Sigmoid colon (tissue), 7 donors: ENCODE data around the gene ATP1A2. TPM values are rescaled to one million over a fixed set of nuclear protein-coding genes. Genes with fewer than 3 reads are reported as not detected.

Experiments used
- DNase-seq: peaks from one replicate; pipeline ENCODE4 v3.0.0-alpha.2; 2019
- H3K27ac ChIP-seq, 4 donors: fragments of 200-600 bp; sonication (generic); one replicate each; pipeline ENCODE4 v1.5.1; 2016 to 2019; ENCODE audit warnings: mild to moderate bottlenecking in 1 of 4
- H3K27me3 ChIP-seq, 3 donors: fragments of 200-600 bp; sonication (generic); one replicate each; pipeline ENCODE4 v1.5.1; 2019; ENCODE audit warnings: mild to moderate bottlenecking in 1 of 3
- H3K36me3 ChIP-seq, 4 donors: fragments of 200-600 bp; sonication (generic); one replicate each; pipeline ENCODE4 v1.5.1; 2016 to 2019
- H3K4me1 ChIP-seq, 4 donors: fragments of 200-600 bp; sonication (generic); one replicate each; pipeline ENCODE4 v1.5.1; 2017 to 2019
- H3K4me3 ChIP-seq, 4 donors: fragments of 200-600 bp; sonication (generic); one replicate each; pipeline ENCODE4 v1.5.1; 2017 to 2019; ENCODE audit warnings: mild to moderate bottlenecking in 2 of 4, moderate library complexity in 1 of 4
- H3K9me3 ChIP-seq, 4 donors: fragments of 200-600 bp in 3 of 4; sonication (generic) in 3 of 4; one replicate each; pipeline versions ENCODE4 v1.5.1 to v1.6.1; 2013 to 2019
- EP300 ChIP-seq, 4 donors: sonication (generic); formaldehyde crosslinking; IDR thresholded peaks; one replicate each; pipeline ENCODE4 v1.6.1; 2017; ENCODE audit warnings: antibody characterized with exemption in 4 of 4
- POLR2A ChIP-seq, 2 donors: fragments of 450-650 bp; IDR thresholded peaks; one replicate each; pipeline ENCODE4 v1.6.1; 2016; ENCODE audit warnings: antibody characterized with exemption in 2 of 2, mild to moderate bottlenecking in 2 of 2, moderate library complexity in 2 of 2
- POLR2AphosphoS5 ChIP-seq, 4 donors: sonication (generic); formaldehyde crosslinking; IDR thresholded peaks; one replicate each; pipeline ENCODE4 v1.6.1; 2017; ENCODE audit warnings: antibody characterized with exemption in 4 of 4
- WGBS, 2 donors: extraction: QIAGEN DNeasy Blood & Tissue Kit; methylation state at CpG; one replicate each; pipeline ENCODE4 v1.1.7; 2013; 5-methylcytosine and 5-hydroxymethylcytosine counted together
- intact Hi-C: fragments of 100-400 bp; cut with DNase I; formaldehyde crosslinking; loops from one replicate; pipeline ENCODE4 v1.15.1; 2023
- polyA plus RNA-seq, 3 donors: library from polyadenylated mRNA; stranded (reverse); fragments of 200-250 nt; gene quantifications; one replicate each; pipeline ENCODE4 v1.2.3, GENCODE V29; 2013
- total RNA-seq, 4 donors: library from RNA; depleted of rRNA; stranded (reverse); fragments of >200 nt; gene quantifications; one replicate each; pipeline ENCODE4 v1.1.0, GENCODE V29; 2016
- TF ChIP-seq, protein P1 (sequence below), 4 experiments: fragments of 450-650 bp in 3 of 4; fragments of 200-600 bp in 1 of 4; IDR thresholded peaks; one replicate each; pipeline ENCODE4 v1.5.1; 2016 to 2019; ENCODE audit warnings: antibody characterized with exemption in 4 of 4, mild to moderate bottlenecking in 3 of 4, moderate library complexity in 2 of 4
- donor health status: healthy with polysubstance abuse.
- donor health status: Bipolar disorder and iron deficiency.
- donor health status: healthy.

Gene ATP1A2
- total and polyA plus RNA-seq, 7 donors, result 0.92 to 153 (median 60.7) TPM

GRCh38 chr1:160187407-160187806 lies 71.8 kb downstream of the ATP1A2 start:
- Histone ChIP-seq H3K36me3 (no peaks in the 10 kb centered on the region), H3K4me1 (peaks cover 0 to 26% (median 18%) of the 10 kb centered on the region in 4 donors), H3K27ac (no peak overlapping the region), H3K4me3 (no peak overlapping the region), H3K27me3 (no peaks in the 10 kb centered on the region), H3K9me3 (no peaks in the 10 kb centered on the region)
- no peak for DNase-seq
- no peak for TF ChIP-seq EP300 (IDR thresholded peaks at IDR 0.05)
- TF ChIP-seq POLR2A (IDR thresholded peaks at IDR 0.05), result no peak
- no peak for TF ChIP-seq POLR2AphosphoS5 (IDR thresholded peaks at IDR 0.05)
- TF ChIP-seq, protein P1, sequence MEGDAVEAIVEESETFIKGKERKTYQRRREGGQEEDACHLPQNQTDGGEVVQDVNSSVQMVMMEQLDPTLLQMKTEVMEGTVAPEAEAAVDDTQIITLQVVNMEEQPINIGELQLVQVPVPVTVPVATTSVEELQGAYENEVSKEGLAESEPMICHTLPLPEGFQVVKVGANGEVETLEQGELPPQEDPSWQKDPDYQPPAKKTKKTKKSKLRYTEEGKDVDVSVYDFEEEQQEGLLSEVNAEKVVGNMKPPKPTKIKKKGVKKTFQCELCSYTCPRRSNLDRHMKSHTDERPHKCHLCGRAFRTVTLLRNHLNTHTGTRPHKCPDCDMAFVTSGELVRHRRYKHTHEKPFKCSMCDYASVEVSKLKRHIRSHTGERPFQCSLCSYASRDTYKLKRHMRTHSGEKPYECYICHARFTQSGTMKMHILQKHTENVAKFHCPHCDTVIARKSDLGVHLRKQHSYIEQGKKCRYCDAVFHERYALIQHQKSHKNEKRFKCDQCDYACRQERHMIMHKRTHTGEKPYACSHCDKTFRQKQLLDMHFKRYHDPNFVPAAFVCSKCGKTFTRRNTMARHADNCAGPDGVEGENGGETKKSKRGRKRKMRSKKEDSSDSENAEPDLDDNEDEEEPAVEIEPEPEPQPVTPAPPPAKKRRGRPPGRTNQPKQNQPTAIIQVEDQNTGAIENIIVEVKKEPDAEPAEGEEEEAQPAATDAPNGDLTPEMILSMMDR (IDR thresholded peaks at IDR 0.05), result no peak
- intact Hi-C loops, result no loop called here
- 75 to 87% methylated on average over 7 of the region's 7 CpGs for WGBS, 2 donors

DNA sequence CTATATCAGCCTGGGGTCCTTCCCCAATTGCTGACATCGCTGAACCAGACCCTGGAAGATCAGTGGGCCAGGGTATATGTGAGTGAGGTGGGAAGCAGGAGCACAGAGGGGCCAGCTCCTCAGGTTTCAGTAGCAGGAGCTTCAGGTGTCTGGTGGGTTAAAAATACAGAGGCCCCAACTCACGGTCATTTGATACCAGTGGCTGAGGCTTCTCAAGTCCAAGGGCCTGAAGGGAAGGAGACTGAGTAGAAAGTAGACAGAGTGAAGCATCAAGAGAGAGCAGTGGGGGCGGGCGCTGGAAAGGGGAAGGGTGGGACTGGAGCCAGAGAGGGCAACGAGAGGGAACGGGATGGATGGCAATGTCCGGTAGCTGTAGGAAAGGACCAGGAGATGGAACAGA lies 72.8 kb downstream of the ATP1A2 start:
- H3K4me3 ChIP-seq, result no peak overlapping the region
- no peaks in the 10 kb centered on the region for H3K27me3 ChIP-seq
- H3K36me3 ChIP-seq, result no peaks in the 10 kb centered on the region
- H3K4me1 ChIP-seq, result peaks cover 0 to 35% (median 28%) of the 10 kb centered on the region in 4 donors
- intact Hi-C loops, result no loop called here
- TF ChIP-seq POLR2AphosphoS5 (IDR thresholded peaks at IDR 0.05) (no peak), EP300 (IDR thresholded peaks at IDR 0.05) (no peak), POLR2A (IDR thresholded peaks at IDR 0.05) (no peak)
- TF ChIP-seq, protein P1 (IDR thresholded peaks at IDR 0.05), result no peak
- H3K9me3 ChIP-seq, result no peaks in the 10 kb centered on the region
- 87 to 91% methylated on average over 7 of the region's 7 CpGs for WGBS, 2 donors
- no peak overlapping the region for H3K27ac ChIP-seq
- DNase-seq, result no peak

DNA sequence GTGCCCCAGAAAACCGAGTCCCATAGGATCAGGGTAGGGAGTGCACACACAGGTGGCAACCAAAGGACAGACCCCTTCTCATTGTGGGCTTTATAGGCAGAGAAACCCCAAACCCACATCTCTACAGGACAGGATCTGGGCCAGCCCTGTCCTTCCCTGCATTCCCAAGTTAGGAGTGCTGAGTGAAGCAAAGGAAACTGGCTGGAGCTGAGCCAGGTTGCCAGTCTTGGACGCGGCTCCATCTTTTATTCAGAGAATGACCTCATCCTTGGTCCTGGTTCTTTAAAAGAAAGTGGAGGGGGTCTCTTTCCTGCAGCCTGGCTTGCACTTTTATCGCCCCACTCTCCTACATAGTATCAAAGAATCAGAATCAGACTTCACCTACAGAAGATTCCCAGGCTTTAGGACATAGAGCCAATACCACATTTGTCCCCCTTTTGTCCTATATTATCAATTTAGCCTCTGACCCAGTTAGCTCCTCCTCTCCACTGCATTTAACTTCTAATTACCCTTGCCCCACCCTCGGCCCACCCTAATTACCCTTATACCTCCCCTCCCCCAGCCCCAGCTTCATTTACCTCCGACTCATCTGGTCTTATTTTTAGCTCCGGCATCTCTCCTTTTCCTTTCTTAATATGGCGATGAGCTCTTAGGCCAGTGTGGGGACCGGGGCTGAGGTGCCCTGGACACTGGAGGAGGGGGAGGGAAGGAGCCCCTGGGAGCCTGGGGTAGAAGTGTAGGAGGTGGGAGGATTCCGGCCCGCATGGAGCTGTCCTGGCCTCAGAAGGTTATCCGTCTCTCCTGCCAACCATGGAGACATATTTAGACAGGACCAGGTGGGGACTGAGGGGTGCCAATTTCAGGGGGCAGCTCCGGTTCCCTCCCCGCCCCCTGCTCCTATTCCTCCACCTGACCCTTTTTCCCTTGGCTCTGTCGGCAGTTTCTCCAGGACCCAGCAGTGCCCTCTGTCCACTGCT lies 74.4 kb downstream of the ATP1A2 start, which contains the start of gene CASQ1:
TSS of gene CASQ1 (plus strand) at position 927 of the 977 bp plus-strand sequence. CDS start 177 bp downstream, outside the sequence.
- no peaks in the 10 kb centered on the region for H3K36me3 ChIP-seq
- intact Hi-C loops, result no loop called here
- no peaks in the 10 kb centered on the region for H3K9me3 ChIP-seq
- H3K4me1 ChIP-seq, result peaks cover 0 to 37% (median 31%) of the 10 kb centered on the region in 4 donors
- TF ChIP-seq POLR2AphosphoS5 (IDR thresholded peaks at IDR 0.05) (no peak), POLR2A (IDR thresholded peaks at IDR 0.05) (no peak), EP300 (IDR thresholded peaks at IDR 0.05) (no peak)
- TF ChIP-seq, protein P1 (IDR thresholded peaks at IDR 0.05), result no peak
- no peak within 1 kb of the TSS for H3K4me3 ChIP-seq
- peak within 1 kb of the TSS in 2 of 4 donors; percentile 2 to 56 for H3K27ac ChIP-seq
- peak; percentile 79 for DNase-seq
- H3K27me3 ChIP-seq, result no peaks in the 10 kb centered on the region
- 64 to 80% methylated on average over 15 of the region's 15 CpGs for WGBS, 2 donors

DNA sequence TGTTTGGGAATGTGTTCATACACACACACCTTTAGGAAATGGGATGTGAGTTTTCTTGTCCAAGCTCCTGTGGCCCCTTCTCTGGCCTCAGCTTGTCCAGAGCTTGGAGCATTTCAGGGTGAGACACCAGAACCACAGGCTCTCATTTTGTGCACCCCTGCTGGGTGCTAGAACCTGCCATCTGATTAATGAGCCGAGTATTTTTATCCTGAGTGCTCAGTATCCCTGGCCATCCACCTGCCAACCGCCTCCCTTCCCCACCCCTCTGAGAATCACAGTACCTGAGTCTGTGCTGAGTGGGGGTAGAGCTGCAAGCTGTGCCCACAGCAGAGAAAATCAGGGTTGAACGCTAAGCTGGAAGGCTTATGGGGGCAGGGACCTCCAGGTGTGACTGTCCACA lies 76.2 kb downstream of the ATP1A2 start:
- TF ChIP-seq EP300 (IDR thresholded peaks at IDR 0.05) (no peak), POLR2AphosphoS5 (IDR thresholded peaks at IDR 0.05) (no peak), POLR2A (IDR thresholded peaks at IDR 0.05) (no peak)
- TF ChIP-seq, protein P1 (IDR thresholded peaks at IDR 0.05), result no peak
- H3K4me1 ChIP-seq, result peaks cover 0 to 37% (median 31%) of the 10 kb centered on the region in 4 donors
- H3K27ac ChIP-seq, result peak overlapping the region in 1 of 4 donors; percentile 46
- intact Hi-C loops, result loop anchor here (2.0 kb wide), 2 partner anchors 59 to 99 kb away; no protein-coding TSS in a partner anchor
- H3K4me3 ChIP-seq, result no peak overlapping the region
- H3K36me3 ChIP-seq, result no peaks in the 10 kb centered on the region
- H3K27me3 ChIP-seq, result no peaks in the 10 kb centered on the region
- 87 to 88% methylated on average over 3 of the region's 3 CpGs for WGBS, 2 donors
- no peaks in the 10 kb centered on the region for H3K9me3 ChIP-seq
- DNase-seq, result no peak
